GM18505 (cell line): ENCODE data around the gene SEC22A.
"Not testable (repeated sequence)": the region's sequence is repeated elsewhere in the genome, so short reads cannot be mapped to it uniquely, and the experiment has no call there.

ENCODE experiments used
- ATAC-seq: cut with Tn5 transposase; IDR thresholded peaks from one replicate; pipeline ENCODE4 v1.9.1; 2021; ENCODE audit not compliant: unreplicated experiment
- POLR2A ChIP-seq: IDR thresholded peaks from 4 replicates; pipeline ENCODE4 v1.6.1; 2011; ENCODE audit warnings: borderline replicate concordance; ENCODE audit not compliant: insufficient read depth, insufficient read length; ENCODE audit errors: extremely low read depth

The SEC22A gene

GRCh38 chr3:123218990-123219389, 17.2 kb downstream of the SEC22A start:
- ATAC-seq: no peak
- TF ChIP-seq POLR2A: no peak

- ATAC-seq: not testable (repeated sequence)
Observed at GRCh38 chr3:123221369-123221768, 19.6 kb downstream of the SEC22A start.

GRCh38 chr3:123225016-123225415, 23.3 kb downstream of the SEC22A start:
- ATAC-seq: no peak
- TF ChIP-seq POLR2A: no peak

GRCh38 chr3:123226549-123226948, 24.8 kb downstream of the SEC22A start:
- no peak for ATAC-seq
- TF ChIP-seq POLR2A: no peak

GRCh38 chr3:123229145-123229544, 27.4 kb downstream of the SEC22A start:
- no peak for TF ChIP-seq POLR2A
- no peak for ATAC-seq

- no peak for ATAC-seq
- TF ChIP-seq POLR2A: no peak
Observed at GRCh38 chr3:123236902-123237301, 35.2 kb downstream of the SEC22A start.

- ATAC-seq: not testable (repeated sequence)
Observed at GRCh38 chr3:123239186-123239585, 37.4 kb downstream of the SEC22A start.

- TF ChIP-seq POLR2A: no peak
- ATAC-seq: no peak
Observed at GRCh38 chr3:123239756-123240155, 38.0 kb downstream of the SEC22A start.

- ATAC-seq: no peak
- no peak for TF ChIP-seq POLR2A
Observed at GRCh38 chr3:123244128-123244527, 42.4 kb downstream of the SEC22A start.

GRCh38 chr3:123246866-123247265, 45.1 kb downstream of the SEC22A start:
- no peak for ATAC-seq
- no peak for TF ChIP-seq POLR2A

- no peak for TF ChIP-seq POLR2A
Observed at GRCh38 chr3:123256256-123256655, 54.5 kb downstream of the SEC22A start.

GRCh38 chr3:123258359-123258758, 56.6 kb downstream of the SEC22A start:
- ATAC-seq: no peak
- no peak for TF ChIP-seq POLR2A

More at GRCh38 chr3:123256256-123256655, 54.5 kb downstream of the SEC22A start:
- no peak for ATAC-seq

- no peak for ATAC-seq
Observed at GRCh38 chr3:123258811-123259420, 57.2 kb downstream of the SEC22A start.

GRCh38 chr3:123261666-123262065, 59.9 kb downstream of the SEC22A start:
- no peak for ATAC-seq
- no peak for TF ChIP-seq POLR2A

More at GRCh38 chr3:123258811-123259420, 57.2 kb downstream of the SEC22A start:
- TF ChIP-seq POLR2A: no peak

- no peak for TF ChIP-seq POLR2A
- no peak for ATAC-seq
Observed at GRCh38 chr3:123262226-123262625, 60.5 kb downstream of the SEC22A start.

GRCh38 chr3:123262868-123263267, 61.1 kb downstream of the SEC22A start:
- no peak for ATAC-seq
- no peak for TF ChIP-seq POLR2A

- no peak for TF ChIP-seq POLR2A
- no peak for ATAC-seq
Observed at GRCh38 chr3:123263941-123264340, 62.2 kb downstream of the SEC22A start.
